SU-DHL-6 (cell line): ENCODE measurements around the gene MAFF.
A peak's percentile ranks its signal among the peaks of the same experiment; 100 is the strongest.

Experiments used
- H2AFZ ChIP-seq: fragments of 200-600 bp; sonication (generic); 2 replicates; pipeline ENCODE4 v1.6.1; 2014; ENCODE audit warnings: low read depth, mild to moderate bottlenecking, moderate library complexity, mixed read lengths, antibody characterized with exemption, low read length; ENCODE audit not compliant: severe bottlenecking
- H3F3A ChIP-seq: fragments of 200-600 bp; shearing (Covaris generic); 2 replicates; pipeline ENCODE4 v1.6.0; 2016; ENCODE audit warnings: antibody characterized with exemption, mild to moderate bottlenecking; ENCODE audit not compliant: insufficient read depth
- H3K27ac ChIP-seq: fragments of 200-600 bp; sonication (generic); 2 replicates; pipeline ENCODE4 v1.5.1; 2016; ENCODE audit warnings: low read depth, mild to moderate bottlenecking, low read length, moderate library complexity, mixed read lengths
- H3K27me3 ChIP-seq: fragments of 200-600 bp; sonication (generic), shearing (Covaris generic); 2 replicates; pipeline ENCODE4 v1.6.0; 2014; ENCODE audit warnings: mild to moderate bottlenecking, low read length
- H3K36me3 ChIP-seq: fragments of 200-600 bp; sonication (generic); 2 replicates; pipeline ENCODE4 v1.6.1; 2014; ENCODE audit warnings: mild to moderate bottlenecking, low read length, mixed read lengths
- H3K4me2 ChIP-seq: fragments of 300-600, 200-600 bp; shearing (Covaris generic), sonication (generic); 2 replicates; pipeline ENCODE4 v1.6.0; 2014; ENCODE audit warnings: low read length, low read depth, mild to moderate bottlenecking; ENCODE audit not compliant: poor library complexity, severe bottlenecking
- H3K4me3 ChIP-seq: fragments of 200-600 bp; sonication (generic); 2 replicates; pipeline ENCODE4 v1.5.1; 2014; ENCODE audit warnings: antibody characterized with exemption, low read length, mild to moderate bottlenecking, mixed read lengths; ENCODE audit not compliant: insufficient read depth, poor library complexity, severe bottlenecking
- H3K79me2 ChIP-seq: fragments of 200-600 bp; sonication (generic); 2 replicates; pipeline ENCODE4 v1.6.1; 2014; ENCODE audit warnings: mild to moderate bottlenecking, low read length, moderate library complexity; ENCODE audit not compliant: insufficient read depth
- H3K9ac ChIP-seq: fragments of 200-600 bp; sonication (generic); 2 replicates; pipeline ENCODE4 v1.7.0; 2014; ENCODE audit warnings: mild to moderate bottlenecking, low read length
- H3K9me2 ChIP-seq: fragments of 200-600 bp; sonication (generic); replicated peaks from 2 replicates; pipeline ENCODE4 v1.6.1; 2014; ENCODE audit warnings: low read length; ENCODE audit not compliant: insufficient read depth
- H3K9me3 ChIP-seq: fragments of 200-600 bp; sonication (generic); 2 replicates; pipeline ENCODE4 v1.6.1; 2014; ENCODE audit warnings: low read length, mixed read lengths; ENCODE audit not compliant: insufficient read depth
- H4K20me1 ChIP-seq: fragments of 200-600 bp; sonication (generic); 2 replicates; pipeline ENCODE4 v1.6.1; 2014; ENCODE audit warnings: low read depth, mild to moderate bottlenecking, antibody characterized with exemption, low read length, moderate library complexity, mixed read lengths
- CTCF ChIP-seq: fragments of 200-600 bp; sonication (generic); IDR thresholded peaks from one replicate; pipeline ENCODE4 v1.5.1; 2017; ENCODE audit warnings: antibody characterized with exemption, mild to moderate bottlenecking, low read length, moderate library complexity; ENCODE audit not compliant: insufficient read depth, poor library complexity, severe bottlenecking
- EZH2phosphoT487 ChIP-seq: fragments of 200-600 bp; sonication (generic), shearing (Covaris generic); conservative IDR thresholded peaks from 2 replicates; pipeline ENCODE4 v1.6.1; 2018; ENCODE audit warnings: mild to moderate bottlenecking, antibody characterized with exemption, low read length, moderate library complexity, mixed read lengths

MAFF gene

DNA sequence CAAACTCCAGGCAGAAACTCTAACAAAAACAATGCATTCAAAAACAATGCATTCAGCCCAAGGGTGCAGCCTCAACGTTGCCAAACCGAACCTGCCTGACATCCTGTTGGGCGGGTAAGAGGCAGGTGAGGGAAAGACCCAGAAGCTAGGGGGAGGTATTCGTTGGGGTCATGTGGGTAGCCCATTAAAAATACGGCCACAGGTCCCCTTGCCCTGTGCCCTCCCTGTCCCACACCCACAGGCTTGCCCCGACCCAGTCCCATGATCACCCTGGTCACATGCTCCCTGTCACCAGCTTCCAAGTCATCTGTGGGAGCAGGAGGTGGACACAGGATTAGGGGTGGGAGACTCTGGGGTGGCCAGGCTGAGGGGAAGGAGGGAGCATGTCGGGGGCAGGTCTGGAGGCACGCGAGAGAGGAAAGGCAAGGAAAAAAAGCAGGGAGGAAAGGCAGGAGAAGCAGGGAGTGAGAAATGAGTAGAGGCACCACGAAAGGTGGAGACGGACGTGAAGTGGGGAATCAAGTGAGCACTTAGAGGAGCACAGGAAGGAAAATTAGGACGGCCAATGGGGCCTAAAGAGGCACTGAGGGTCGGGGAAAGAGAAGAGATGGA, 20.8 kb upstream of the MAFF start:
- no peaks in the 10 kb centered on the region for H3K27me3 ChIP-seq
- peaks cover 9% of the 10 kb centered on the region; the same call in 1 of the 2 replicates for H3F3A ChIP-seq
- H3K36me3 ChIP-seq = no peaks in the 10 kb centered on the region
- TF ChIP-seq EZH2phosphoT487 (no peak), CTCF (no peak)
- peak overlapping the region; percentile 57 for H2AFZ ChIP-seq
- H3K9me2 ChIP-seq = no peaks in the 10 kb centered on the region
- peak overlapping the region; percentile 82 for H3K9ac ChIP-seq
- H4K20me1 ChIP-seq = no peaks in the 10 kb centered on the region
- peak overlapping the region; percentile 66 for H3K27ac ChIP-seq
- no peaks in the 10 kb centered on the region for H3K79me2 ChIP-seq
- H3K9me3 ChIP-seq = no peaks in the 10 kb centered on the region
- peak overlapping the region; percentile 90 for H3K4me2 ChIP-seq
- H3K4me3 ChIP-seq = peak overlapping the region; percentile 75

- Histone ChIP-seq H2AFZ (peak within 1 kb of the TSS; percentile 61), H3K4me2 (peak within 1 kb of the TSS; percentile 90), H3K27me3 (no peaks in the 10 kb centered on the region), H3K79me2 (no peaks in the 10 kb centered on the region), H3K9me3 (no peaks in the 10 kb centered on the region), H3K9me2 (no peaks in the 10 kb centered on the region), H3K9ac (peak within 1 kb of the TSS; percentile 82), H4K20me1 (no peaks in the 10 kb centered on the region), H3K27ac (peak within 1 kb of the TSS; percentile 66), H3F3A (peaks cover 9% of the 10 kb centered on the region; the same call in 1 of the 2 replicates), H3K4me3 (peak within 1 kb of the TSS; percentile 75), H3K36me3 (no peaks in the 10 kb centered on the region)
- TF ChIP-seq CTCF = no peak
- TF ChIP-seq EZH2phosphoT487 = no peak
Observed at GRCh38 chr22:38181453-38182200, 20.2 kb upstream of the MAFF start, which contains the start of gene PLA2G6. Gene PLA2G6 (minus strand): TSS chr22:38181830. CDS start chr22:38169426, 12,404 bp downstream.

GRCh38 chr22:38184788-38185187, 17.0 kb upstream of the MAFF start:
- no peaks in the 10 kb centered on the region for H3K9me3 ChIP-seq
- H3K79me2 ChIP-seq = no peaks in the 10 kb centered on the region
- H3K9me2 ChIP-seq = no peaks in the 10 kb centered on the region
- H3K4me3 ChIP-seq = no peak overlapping the region
- H3K27me3 ChIP-seq = no peaks in the 10 kb centered on the region
- TF ChIP-seq EZH2phosphoT487 (no peak), CTCF (no peak)
- H3K4me2 ChIP-seq = no peak overlapping the region
- peaks cover 9% of the 10 kb centered on the region; the same call in 1 of the 2 replicates for H3F3A ChIP-seq
- no peaks in the 10 kb centered on the region for H3K36me3 ChIP-seq
- no peak overlapping the region for H3K9ac ChIP-seq
- H4K20me1 ChIP-seq = no peaks in the 10 kb centered on the region
- no peak overlapping the region for H3K27ac ChIP-seq
- H2AFZ ChIP-seq = no peak overlapping the region
